Activated T-cell treated with anti-CD3 and anti-CD28 coated beads, Interleukin-2, amount 50 U/mL, for 4 hours (primary cell): ENCODE measurements around the gene FLVCR1. TPM values are rescaled to one million over a fixed set of nuclear protein-coding genes. Genes with fewer than 3 reads are reported as not detected.
A peak's percentile ranks its signal among the peaks of the same experiment; 100 is the strongest.
"Not testable (repeated sequence)": the region's sequence is repeated elsewhere in the genome, so short reads cannot be mapped to it uniquely, and the experiment has no call there.

ENCODE experiments used
- ATAC-seq, 2 donors: fragments of 200-7000 bp; cut with Tn5 transposase; one replicate each; pipeline ENCODE4 v1.10.0; 2021
- DNase-seq: peaks from one replicate; pipeline ENCODE4 v3.0.0-alpha.2; 2020
- H3K27me3 Mint-ChIP-seq: one replicate; pipeline ENCODE4 v1.8.0; 2021; ENCODE audit warnings: low read depth, mixed read lengths
- H3K36me3 Mint-ChIP-seq: one replicate; pipeline ENCODE4 v1.8.0; 2022; ENCODE audit warnings: mixed read lengths; ENCODE audit not compliant: insufficient read depth
- H3K4me1 Mint-ChIP-seq: one replicate; pipeline ENCODE4 v1.8.0; 2021; ENCODE audit warnings: low read depth, mixed read lengths
- H3K4me3 Mint-ChIP-seq: one replicate; pipeline ENCODE4 v1.8.0; 2021; ENCODE audit warnings: mild to moderate bottlenecking, moderate library complexity, mixed read lengths
- H3K9me3 Mint-ChIP-seq: one replicate; pipeline ENCODE4 v1.8.0; 2021; ENCODE audit warnings: mixed read lengths
- total RNA-seq, 3 donors: library from RNA; stranded (reverse); gene quantifications; one replicate each; pipeline ENCODE4 v1.2.1, GENCODE V29; 2021

Gene FLVCR1
- total RNA-seq, 3 donors from 2014 or later = 10.2 to 14.7 (median 14.0) TPM

- not testable (repeated sequence) for H3K36me3 Mint-ChIP-seq, DNase-seq, H3K27me3 Mint-ChIP-seq, ATAC-seq, H3K4me3 Mint-ChIP-seq, H3K9me3 Mint-ChIP-seq, H3K4me1 Mint-ChIP-seq
Observed at GRCh38 chr1:212844521-212844920, 13.6 kb upstream of the FLVCR1 start.

GRCh38 chr1:212847549-212847948, 10.5 kb upstream of the FLVCR1 start, which contains the start of gene SPATA45:
TSS of gene SPATA45 (minus strand) at chr1:212847649. CDS start at chr1:212836149, 11,500 bp downstream.
- DNase-seq (no peak), ATAC-seq (no peak)
- H3K36me3 Mint-ChIP-seq = peaks cover 2% of the 10 kb centered on the region
- H3K27me3 Mint-ChIP-seq = no peaks in the 10 kb centered on the region
- no peaks in the 10 kb centered on the region for H3K4me1 Mint-ChIP-seq
- H3K4me3 Mint-ChIP-seq = no peak within 1 kb of the TSS
- H3K9me3 Mint-ChIP-seq = no peaks in the 10 kb centered on the region

GRCh38 chr1:212852105-212852688, 5.9 kb upstream of the FLVCR1 start:
- Mint-ChIP-seq H3K36me3 (peaks cover 10% of the 10 kb centered on the region), H3K27me3 (no peaks in the 10 kb centered on the region), H3K9me3 (no peaks in the 10 kb centered on the region), H3K4me3 (no peak overlapping the region), H3K4me1 (peaks cover 8% of the 10 kb centered on the region)
- DNase-seq (no peak), ATAC-seq (no peak)

- DNase-seq (no peak), ATAC-seq (no peak)
- Mint-ChIP-seq H3K27me3 (no peaks in the 10 kb centered on the region), H3K4me3 (no peak overlapping the region), H3K36me3 (peaks cover 10% of the 10 kb centered on the region), H3K4me1 (peaks cover 14% of the 10 kb centered on the region), H3K9me3 (no peaks in the 10 kb centered on the region)
Observed at GRCh38 chr1:212853658-212854057, 4.4 kb upstream of the FLVCR1 start.

GRCh38 chr1:212856755-212857154, 1.3 kb upstream of the FLVCR1 start:
- DNase-seq = no peak
- no peak for ATAC-seq
- Mint-ChIP-seq H3K27me3 (no peaks in the 10 kb centered on the region), H3K36me3 (peaks cover 13% of the 10 kb centered on the region), H3K9me3 (no peaks in the 10 kb centered on the region), H3K4me1 (peaks cover 22% of the 10 kb centered on the region), H3K4me3 (no peak overlapping the region)

- no peak for DNase-seq
- Mint-ChIP-seq H3K4me3 (no peak overlapping the region), H3K36me3 (peaks cover 11% of the 10 kb centered on the region), H3K9me3 (no peaks in the 10 kb centered on the region), H3K4me1 (peaks cover 30% of the 10 kb centered on the region), H3K27me3 (no peaks in the 10 kb centered on the region)
- peak; percentile 15 to 17 for ATAC-seq
Observed at GRCh38 chr1:212858461-212859265, 588 bp downstream of the FLVCR1 start.

- H3K27me3 Mint-ChIP-seq = no peaks in the 10 kb centered on the region
- H3K4me3 Mint-ChIP-seq = no peak overlapping the region
Observed at GRCh38 chr1:212860713-212861581, 2.9 kb downstream of the FLVCR1 start.

GRCh38 chr1:212862111-212862690, 4.1 kb downstream of the FLVCR1 start:
- peaks cover 16% of the 10 kb centered on the region for H3K36me3 Mint-ChIP-seq
- no peaks in the 10 kb centered on the region for H3K27me3 Mint-ChIP-seq
- no peak overlapping the region for H3K4me3 Mint-ChIP-seq
- peaks cover 29% of the 10 kb centered on the region for H3K4me1 Mint-ChIP-seq
- DNase-seq (no peak), ATAC-seq (no peak)
- H3K9me3 Mint-ChIP-seq = no peaks in the 10 kb centered on the region

More at GRCh38 chr1:212860713-212861581, 2.9 kb downstream of the FLVCR1 start:
- no peak for DNase-seq
- ATAC-seq = no peak
- Mint-ChIP-seq H3K36me3 (peaks cover 13% of the 10 kb centered on the region), H3K9me3 (no peaks in the 10 kb centered on the region), H3K4me1 (peaks cover 37% of the 10 kb centered on the region)

GRCh38 chr1:212863345-212863744, 5.3 kb downstream of the FLVCR1 start:
- DNase-seq, ATAC-seq, H3K9me3 Mint-ChIP-seq, H3K4me3 Mint-ChIP-seq, H3K27me3 Mint-ChIP-seq: not testable (repeated sequence)
- peaks cover 16% of the 10 kb centered on the region for H3K36me3 Mint-ChIP-seq
- peaks cover 23% of the 10 kb centered on the region for H3K4me1 Mint-ChIP-seq

GRCh38 chr1:212864201-212864600, 6.1 kb downstream of the FLVCR1 start:
- H3K27me3 Mint-ChIP-seq = no peaks in the 10 kb centered on the region
- peaks cover 17% of the 10 kb centered on the region for H3K4me1 Mint-ChIP-seq
- no peaks in the 10 kb centered on the region for H3K9me3 Mint-ChIP-seq
- DNase-seq = no peak
- ATAC-seq = no peak
- H3K4me3 Mint-ChIP-seq = no peak overlapping the region
- H3K36me3 Mint-ChIP-seq = peaks cover 13% of the 10 kb centered on the region

GRCh38 chr1:212867192-212867591, 9.1 kb downstream of the FLVCR1 start:
- no peak for ATAC-seq
- H3K4me3 Mint-ChIP-seq = no peak overlapping the region
- no peaks in the 10 kb centered on the region for H3K27me3 Mint-ChIP-seq
- no peak for DNase-seq
- peaks cover 15% of the 10 kb centered on the region for H3K4me1 Mint-ChIP-seq
- peaks cover 15% of the 10 kb centered on the region for H3K36me3 Mint-ChIP-seq
- H3K9me3 Mint-ChIP-seq = no peaks in the 10 kb centered on the region

GRCh38 chr1:212871976-212872375, 13.9 kb downstream of the FLVCR1 start:
- Mint-ChIP-seq H3K36me3 (peaks cover 22% of the 10 kb centered on the region), H3K27me3 (no peaks in the 10 kb centered on the region), H3K4me1 (no peaks in the 10 kb centered on the region), H3K4me3 (no peak overlapping the region), H3K9me3 (no peaks in the 10 kb centered on the region)
- ATAC-seq (no peak), DNase-seq (no peak)

GRCh38 chr1:212873518-212873917, 15.4 kb downstream of the FLVCR1 start:
- DNase-seq (no peak), ATAC-seq (no peak)
- peaks cover 27% of the 10 kb centered on the region for H3K36me3 Mint-ChIP-seq
- no peak overlapping the region for H3K4me3 Mint-ChIP-seq
- no peaks in the 10 kb centered on the region for H3K9me3 Mint-ChIP-seq
- no peaks in the 10 kb centered on the region for H3K27me3 Mint-ChIP-seq
- H3K4me1 Mint-ChIP-seq = no peaks in the 10 kb centered on the region

- no peaks in the 10 kb centered on the region for H3K9me3 Mint-ChIP-seq
- DNase-seq (no peak), ATAC-seq (no peak)
- no peaks in the 10 kb centered on the region for H3K27me3 Mint-ChIP-seq
- H3K4me3 Mint-ChIP-seq = no peak overlapping the region
- H3K4me1 Mint-ChIP-seq = no peaks in the 10 kb centered on the region
- H3K36me3 Mint-ChIP-seq = peaks cover 26% of the 10 kb centered on the region
Observed at GRCh38 chr1:212878418-212878817, 20.3 kb downstream of the FLVCR1 start.
